K562 (cell line): ENCODE results near the gene PYGL. TPM values are rescaled to one million over a fixed set of nuclear protein-coding genes. Genes with fewer than 3 reads are reported as not detected.
A peak's percentile ranks its signal among the peaks of the same experiment; 100 is the strongest.

ENCODE experiments used
- ATAC-seq: fragments of 200-7000 bp; cut with Tn5 transposase; 3 replicates; pipeline ENCODE4 v1.9.1; 2020; ENCODE audit warnings: moderate library complexity
- BruUV-seq: library from RNA; stranded (reverse); fragments of 400-500 nt; replicated peaks from 2 replicates; lab custom pipeline; 2021; lab: Mats Ljungman, UMichigan
- CTCF ChIA-PET: fragments of 300-600 bp; formaldehyde crosslinking; extraction: SDS; loops from one replicate; lab custom pipeline; 2021; ENCODE audit warnings: low intra/inter-chr PET ratio; lab: Yijun Ruan, JAX
- POLR2A ChIA-PET: fragments of 300-600, 350-650 bp; sonication (Branson Sonifier 250); formaldehyde crosslinking; extraction: SDS; loops from one replicate; lab custom pipeline; 2021; ENCODE audit warnings: antibody characterized with exemption, inconsistent platforms; lab: Yijun Ruan, JAX
- DNase-seq, 4 experiments: peaks; one replicate each; pipeline versions ENCODE4 v3.0.0 to v3.0.0-alpha.2; 2011 to 2018; ENCODE audit warnings: low spot score in 3 of 4, mixed read lengths in 3 of 4; ENCODE audit errors: extremely low read depth in 1 of 4
- FAIRE-seq: peaks from 2 replicates; lab custom pipeline; 2011; peaks lifted over from hg19 to GRCh38; lab: Jason Lieb, UNC
- H2AFZ ChIP-seq: 2 replicates; pipeline ENCODE4 v1.6.0; 2011; ENCODE audit warnings: low read depth, low read length, control low read depth, inconsistent platforms
- H3K27ac ChIP-seq: fragments of 200-600 bp; 3 replicates; pipeline ENCODE4 v1.8.0; 2011; ENCODE audit warnings: low read depth, mild to moderate bottlenecking, control low read depth, inconsistent platforms, low read length, moderate library complexity, mixed read lengths; ENCODE audit errors: extremely low read depth
- H3K27me3 ChIP-seq, 2 experiments: fragments of 300-600 bp in 1 of 2; 2 replicates in 1 of 2; 3 replicates in 1 of 2; pipeline versions ENCODE4 v1.6.0 to v1.8.0; 2011; ENCODE audit warnings: inconsistent platforms in 2 of 2, low read length in 2 of 2, mild to moderate bottlenecking in 1 of 2, mixed read lengths in 1 of 2, moderate library complexity in 1 of 2; ENCODE audit not compliant: control insufficient read depth in 2 of 2, insufficient read depth in 2 of 2
- H3K36me3 ChIP-seq: fragments of 300-600 bp; 3 replicates; pipeline ENCODE4 v1.8.0; 2011; ENCODE audit warnings: mild to moderate bottlenecking, low read length, inconsistent platforms; ENCODE audit not compliant: control insufficient read depth, insufficient read depth
- H3K4me1 ChIP-seq, 2 experiments: fragments of 200-600 bp in 1 of 2; replicated peaks in 1 of 2; 2 replicates in 1 of 2; 3 replicates in 1 of 2; pipeline versions ENCODE4 v1.5.1 to v1.8.0; 2011; ENCODE audit warnings: inconsistent platforms in 2 of 2, low read length in 2 of 2, mild to moderate bottlenecking in 1 of 2, mixed read lengths in 1 of 2, moderate library complexity in 1 of 2; ENCODE audit not compliant: control insufficient read depth in 2 of 2, insufficient read depth in 2 of 2
- H3K4me2 ChIP-seq: 2 replicates; pipeline ENCODE4 v1.6.1; 2011; ENCODE audit warnings: low read length, control low read depth, inconsistent platforms, mixed read lengths; ENCODE audit not compliant: insufficient read depth
- H3K4me3 ChIP-seq: fragments of 200-600 bp; sonication (generic), shearing (Covaris generic); 2 replicates; pipeline ENCODE4 v1.5.1; 2016; ENCODE audit warnings: control low read depth, inconsistent platforms
- H3K79me2 ChIP-seq: fragments of 200-600 bp; 3 replicates; pipeline ENCODE4 v1.8.0; 2011; ENCODE audit warnings: low read length, inconsistent platforms; ENCODE audit not compliant: control insufficient read depth, insufficient read depth
- H3K9ac ChIP-seq, 2 experiments: 2 replicates each; pipeline versions ENCODE4 v1.6.0 to v1.6.1; 2011; ENCODE audit warnings: low read depth in 2 of 2, low read length in 2 of 2, control low read depth in 1 of 2, inconsistent platforms in 1 of 2, mild to moderate bottlenecking in 1 of 2, mixed read lengths in 1 of 2; ENCODE audit not compliant: insufficient read depth in 1 of 2
- H3K9me1 ChIP-seq: one replicate; pipeline ENCODE4 v1.6.0; 2011; ENCODE audit warnings: inconsistent platforms, mild to moderate bottlenecking, low read length, moderate library complexity; ENCODE audit not compliant: control insufficient read depth, insufficient read depth
- H3K9me3 ChIP-seq: replicated peaks from 2 replicates; pipeline ENCODE4 v1.5.1; 2011; ENCODE audit warnings: low read depth, low read length, inconsistent platforms; ENCODE audit not compliant: control insufficient read depth, insufficient read depth
- H4K20me1 ChIP-seq: replicated peaks from 2 replicates; pipeline ENCODE4 v1.6.1; 2011; ENCODE audit warnings: low read length, inconsistent platforms, mixed read lengths; ENCODE audit not compliant: control insufficient read depth, insufficient read depth
- ARID3A ChIP-seq: IDR thresholded peaks from 2 replicates; pipeline ENCODE4 v1.6.1; 2012; ENCODE audit warnings: low read depth, low read length, improper control_type of control experiment, borderline replicate concordance
- CBFA2T3 ChIP-seq: fragments of 450-650 bp; IDR thresholded peaks from 2 replicates; pipeline ENCODE4 v1.6.1; 2017
- CHAMP1 ChIP-seq: fragments of 450-650 bp; IDR thresholded peaks from 2 replicates; pipeline ENCODE4 v1.6.1; 2016; ENCODE audit warnings: mild to moderate bottlenecking
- ERF ChIP-seq: fragments of 450-650 bp; formaldehyde crosslinking; IDR thresholded peaks from 2 replicates; pipeline ENCODE4 v1.4.0; 2020; ENCODE audit warnings: mild to moderate bottlenecking, mixed read lengths
- FIP1L1 ChIP-seq: fragments of 200-400 bp; formaldehyde crosslinking; IDR thresholded peaks from 2 replicates; pipeline ENCODE4 v1.6.1; 2018; ENCODE audit warnings: mild to moderate bottlenecking, low read depth, low read length; ENCODE audit not compliant: poor library complexity, severe bottlenecking
- MTA1 ChIP-seq: fragments of 450-650 bp; IDR thresholded peaks from 2 replicates; pipeline ENCODE4 v1.6.1; 2017; ENCODE audit warnings: borderline replicate concordance
- MXD1 ChIP-seq: fragments of 250-450 bp; sonication (Bioruptor Pico); IDR thresholded peaks from 2 replicates; pipeline ENCODE4 v1.8.0; 2021; ENCODE audit warnings: borderline replicate concordance, mild to moderate bottlenecking, moderate library complexity; ENCODE audit not compliant: poor library complexity, severe bottlenecking
- NR1H2 ChIP-seq: sonication (generic); formaldehyde crosslinking; IDR thresholded peaks from 2 replicates; pipeline ENCODE4 v1.4.0; 2020; ENCODE audit warnings: mild to moderate bottlenecking, missing genetic modification reagents
- SIN3B ChIP-seq: fragments of 450-650 bp; IDR thresholded peaks from 2 replicates; pipeline ENCODE4 v1.6.1; 2017; ENCODE audit warnings: low read depth, mild to moderate bottlenecking, moderate library complexity
- SPI1 ChIP-seq: IDR thresholded peaks from 2 replicates; pipeline ENCODE4 v1.6.1; 2011; ENCODE audit warnings: low read depth, low read length, control low read depth, borderline replicate concordance
- TCF3 ChIP-seq: sonication (generic); formaldehyde crosslinking; IDR thresholded peaks from 2 replicates; pipeline ENCODE4 v1.4.0; 2020; ENCODE audit warnings: mild to moderate bottlenecking, missing genetic modification reagents
- TRIM24 ChIP-seq, 2 experiments: fragments of 450-650 bp; IDR thresholded peaks; 2 replicates each; pipeline ENCODE4 v1.6.1; 2016
- ZNF143 ChIP-seq: sonication (generic); formaldehyde crosslinking; IDR thresholded peaks from 2 replicates; pipeline ENCODE4 v1.9.0; 2022; ENCODE audit warnings: mild to moderate bottlenecking, missing genetic modification reagents
- ZNF274 ChIP-seq: IDR thresholded peaks from 2 replicates; pipeline ENCODE4 v1.6.1; 2011; ENCODE audit warnings: low read depth, mild to moderate bottlenecking, low read length, moderate library complexity, borderline replicate concordance
- ZNF324 ChIP-seq: fragments of 250-450 bp; sonication (Bioruptor Pico); IDR thresholded peaks from 2 replicates; pipeline ENCODE4 v1.4.0; 2020; ENCODE audit warnings: mild to moderate bottlenecking
- ZNF347 ChIP-seq: fragments of 450-650 bp; formaldehyde crosslinking; IDR thresholded peaks from 2 replicates; pipeline ENCODE4 v1.4.0; 2020; ENCODE audit warnings: low read depth, mild to moderate bottlenecking, moderate library complexity
- ZNF384 ChIP-seq: IDR thresholded peaks from 2 replicates; pipeline ENCODE4 v1.6.1; 2012; ENCODE audit warnings: low read depth, low read length, improper control_type of control experiment
- ZNF408 ChIP-seq: fragments of 250-450 bp; sonication (Bioruptor Pico); IDR thresholded peaks from 2 replicates; pipeline ENCODE4 v1.4.0; 2020; ENCODE audit warnings: low read depth, mild to moderate bottlenecking, moderate library complexity
- ZNF445 ChIP-seq: fragments of 250-450 bp; sonication (Bioruptor Pico); IDR thresholded peaks from 2 replicates; pipeline ENCODE4 v1.4.0; 2020; ENCODE audit warnings: low read depth, mild to moderate bottlenecking, moderate library complexity
- WGBS: fragments of 100-300 bp; shearing (Covaris generic); methylation state at CpG from one replicate; pipeline ENCODE4 v1.1.6; 2016; ENCODE audit warnings: low coverage, mixed read lengths; ENCODE audit not compliant: insufficient coverage; ENCODE audit errors: missing lambda C conversion rate; 5-methylcytosine and 5-hydroxymethylcytosine counted together
- in situ Hi-C: fragments of 300-500 bp; cut with MboI; formaldehyde crosslinking; loops from 4 replicates; pipeline ENCODE4 v1.15.0; 2018; ENCODE audit warnings: inconsistent platforms, mixed read lengths
- intact Hi-C: fragments of 100-400 bp; cut with micrococcal nuclease; formaldehyde crosslinking; loops from 2 replicates; pipeline ENCODE4 v1.14.2; 2022
- polyA plus RNA-seq, 8 experiments: library from polyadenylated mRNA; depleted of rRNA in 4 of 8; stranded (reverse) in 5 of 8; unstranded in 3 of 8; fragments of >200 nt; fragmentation: Nextera tagmentation in 2 of 8; fragmentation: Illumina TruSeq in 1 of 8; extraction: Ambion mirVana in 2 of 8; extraction: Trizol in 1 of 8; gene quantifications; 2 replicates each; pipeline versions ENCODE4 v1.2.1 to v1.2.3, GENCODE V29; 2011 to 2014; ENCODE audit warnings: inconsistent platforms in 1 of 8, missing spikeins in 1 of 8
- total RNA-seq, 7 experiments: library from RNA; depleted of rRNA in 6 of 7; stranded (reverse); fragments of >200 nt in 6 of 7; fragmentation: Illumina TruSeq in 2 of 7; extraction: Trizol in 2 of 7; gene quantifications; 2 replicates each; pipeline versions ENCODE4 v1.2.1 to v1.2.3, GENCODE V29; 2011 to 2021; ENCODE audit warnings: low replicate concordance in 1 of 7

PYGL gene
- total and polyA plus RNA-seq, 9 of the 15 experiments (the other 6 are each of a cell fraction or from before 2014, with no cell fraction given), result 3.5 to 17.9 (median 13.1) TPM

- H3K36me3 ChIP-seq, result no peaks in the 10 kb centered on the region; the same call in 2 of the 3 replicates
- CTCF ChIA-PET, result no interaction called here
- no peak overlapping the region for H3K9ac ChIP-seq
- ATAC-seq, result no peak
- POLR2A ChIA-PET, result interaction anchor here (0.8 kb wide), 1 partner anchor 11 kb away, joined by 4 read pairs; no protein-coding TSS in a partner anchor
- 40% methylated on average over 4 of the region's 4 CpGs for WGBS
- TF ChIP-seq FIP1L1 (no peak), SPI1 (no peak), ZNF445 (CRISPR knock-in tag) (no peak), ZNF408 (CRISPR knock-in tag) (no peak), MXD1 (CRISPR knock-in tag) (no peak), CHAMP1 (no peak), ZNF347 (CRISPR knock-in tag) (no peak), TRIM24 (IDR thresholded peaks at IDR 0.05) (no peak), ERF (no peak), TCF3 (no peak), MTA1 (no peak), ARID3A (no peak), ZNF274 (no peak), SIN3B (no peak), CBFA2T3 (no peak), ZNF324 (CRISPR knock-in tag) (no peak), ZNF384 (no peak), ZNF143 (CRISPR knock-in tag) (no peak), NR1H2 (no peak)
- TF ChIP-seq, all 486 proteins: peak for 0
- Histone ChIP-seq H3K4me1 (peaks cover 0 to 18% of the 10 kb centered on the region in 2 experiments; a peak in 3 of 5 replicates), H3K4me3 (no peak overlapping the region), H2AFZ (peak overlapping the region; percentile 52; the same call in 1 of the 2 replicates), H3K9me3 (no peaks in the 10 kb centered on the region), H3K4me2 (no peak overlapping the region), H3K27ac (no peak overlapping the region), H3K79me2 (peaks cover 14% of the 10 kb centered on the region; the same call in 2 of the 3 replicates), H3K9me1 (no peaks in the 10 kb centered on the region), H3K27me3 (no peaks in the 10 kb centered on the region), H4K20me1 (no peaks in the 10 kb centered on the region)
- in situ Hi-C loops (no loop called here), intact Hi-C loops (no loop called here)
- no TSS peak for BruUV-seq
- FAIRE-seq (no peak), DNase-seq (no peak)
These were observed 3.2 kb upstream of the PYGL start for GRCh38 chr14:50947446-50947845.
